ENCODE data around the gene ADIRF.
"Not testable (repeated sequence)": the region's sequence is repeated elsewhere in the genome, so short reads cannot be mapped to it uniquely, and the experiment has no call there.

Gene ADIRF

DNA sequence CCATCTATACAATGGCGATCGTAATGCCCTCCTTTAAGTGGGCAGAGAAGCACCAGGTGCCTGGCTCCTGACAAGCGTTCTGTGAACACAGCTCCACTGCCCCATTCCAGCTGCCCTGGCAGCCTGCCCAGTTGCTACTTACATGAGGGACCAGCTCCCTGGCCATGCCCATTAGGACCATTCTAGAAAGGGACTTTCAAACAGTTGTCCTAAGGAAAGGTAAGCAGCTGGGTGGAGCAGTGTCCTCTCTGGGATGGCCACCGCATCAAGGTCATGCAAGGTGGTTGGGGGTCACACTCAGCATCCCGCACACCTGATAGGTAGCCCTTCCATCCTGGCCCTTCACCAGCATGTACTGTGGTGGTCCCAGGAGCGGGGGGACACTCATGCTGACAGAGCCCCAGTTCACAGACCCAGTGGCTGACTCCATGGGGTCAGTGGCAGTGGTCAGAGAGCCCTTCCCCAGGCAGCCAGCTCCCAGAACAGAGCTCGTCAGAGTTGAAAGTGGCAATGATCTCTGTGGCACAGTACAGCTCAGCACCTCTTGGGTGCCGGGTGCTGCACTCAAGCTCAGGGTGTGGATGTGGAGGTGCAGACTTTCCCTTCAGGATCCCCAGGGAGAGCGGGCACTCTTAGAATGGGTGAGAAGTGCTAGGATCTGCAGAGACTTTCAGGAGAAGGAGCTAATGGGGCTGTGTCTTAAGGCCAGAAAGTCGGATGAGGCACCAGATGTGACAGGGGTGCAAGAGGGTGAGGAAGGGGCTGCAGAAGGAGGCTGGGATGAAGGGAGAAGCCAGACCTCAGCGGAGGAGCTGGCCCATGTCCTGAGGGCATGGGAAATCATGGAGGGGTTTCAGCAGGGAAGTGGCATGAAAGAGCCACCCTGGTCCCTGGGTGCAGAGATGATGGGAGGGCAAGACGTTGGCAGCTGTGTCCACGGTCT lies 21.8 kb upstream of the ADIRF start:
- DNase-seq, result no peak

DNA sequence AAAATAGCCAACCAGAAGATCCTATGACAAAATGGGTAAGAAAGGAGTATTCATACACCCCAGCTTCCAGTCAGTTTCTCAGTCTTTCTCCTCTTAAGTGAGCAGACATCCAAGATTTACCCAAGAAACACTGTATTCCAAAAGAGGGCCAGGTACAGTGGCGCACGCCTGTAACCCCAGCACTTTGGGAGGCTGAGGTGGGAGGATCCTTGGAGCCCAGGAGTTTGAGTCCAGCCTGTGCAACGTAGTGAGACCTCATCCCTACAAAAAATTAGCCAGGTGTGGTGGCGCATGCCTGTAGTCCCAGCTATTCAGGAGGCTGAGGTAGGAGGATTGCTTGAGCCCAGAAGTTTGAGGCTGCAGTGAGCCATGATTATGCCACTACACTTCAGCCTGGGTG lies 20.5 kb upstream of the ADIRF start:
- DNase-seq, result not testable (repeated sequence)

DNA sequence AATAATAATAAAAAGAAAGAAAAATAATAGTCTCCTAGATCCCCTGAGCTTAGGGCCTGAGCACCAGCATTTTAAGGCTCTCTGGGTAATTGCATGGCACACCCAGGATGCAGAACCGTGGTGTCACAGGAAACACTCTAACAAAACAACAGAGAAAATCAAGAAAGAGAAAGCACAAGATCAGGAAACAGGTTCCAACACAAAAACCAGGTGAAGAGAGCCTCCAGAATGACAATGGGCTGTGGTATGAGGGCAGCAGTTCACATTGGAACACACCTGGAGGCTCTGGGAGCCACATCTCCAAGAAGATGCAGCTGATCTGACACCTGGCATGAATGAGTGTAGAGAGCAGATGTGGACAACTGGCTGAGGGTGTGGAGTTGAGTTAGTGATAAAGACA lies 17.9 kb upstream of the ADIRF start:
- DNase-seq, result no peak

DNA sequence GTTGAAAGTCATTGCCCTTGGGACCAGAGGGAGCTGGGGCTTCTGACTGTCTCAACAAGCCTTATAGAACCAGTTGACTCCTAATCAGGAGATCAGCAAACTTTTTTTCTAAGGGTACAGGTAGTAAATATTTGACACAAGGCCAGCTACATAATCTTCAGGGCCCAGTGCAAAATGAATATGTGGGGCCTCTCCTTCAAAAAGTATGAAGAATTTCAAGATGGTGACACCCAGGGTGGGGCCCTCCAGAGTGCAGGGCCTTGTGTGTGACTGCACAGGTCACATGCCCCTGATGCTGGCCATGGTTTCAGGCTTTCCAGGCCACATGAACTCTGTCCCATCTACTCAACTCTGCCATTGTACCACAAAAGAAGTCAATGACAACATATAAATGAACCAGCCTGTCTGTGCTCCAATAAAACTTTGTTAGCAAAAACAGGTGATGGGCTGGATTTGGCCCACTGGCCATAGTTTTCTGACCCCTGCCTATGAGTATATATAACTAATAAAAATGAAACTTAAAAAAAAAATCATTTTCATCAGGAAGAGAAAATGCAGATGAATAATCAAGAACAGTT lies 17.0 kb upstream of the ADIRF start:
- no peak for DNase-seq

DNA sequence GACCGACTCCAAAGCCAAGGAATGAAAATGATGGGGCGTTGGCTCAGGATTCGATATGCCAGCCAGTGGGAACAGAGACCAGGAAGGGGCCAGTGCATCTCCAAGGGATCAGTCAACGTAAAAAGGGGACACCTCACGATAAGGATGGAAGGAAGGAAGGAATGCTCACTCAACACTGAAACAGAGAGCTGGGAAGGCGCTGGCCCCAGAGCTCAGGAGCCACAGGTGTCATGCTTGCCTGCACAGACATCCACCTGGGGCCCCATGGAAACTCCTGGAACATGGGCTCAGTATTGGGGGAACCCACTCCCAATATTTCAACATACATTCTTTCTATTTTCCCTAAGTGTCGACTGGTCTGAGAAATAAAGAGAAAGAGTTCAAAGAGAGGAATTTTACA lies 16.2 kb upstream of the ADIRF start:
- DNase-seq, result no peak

DNA sequence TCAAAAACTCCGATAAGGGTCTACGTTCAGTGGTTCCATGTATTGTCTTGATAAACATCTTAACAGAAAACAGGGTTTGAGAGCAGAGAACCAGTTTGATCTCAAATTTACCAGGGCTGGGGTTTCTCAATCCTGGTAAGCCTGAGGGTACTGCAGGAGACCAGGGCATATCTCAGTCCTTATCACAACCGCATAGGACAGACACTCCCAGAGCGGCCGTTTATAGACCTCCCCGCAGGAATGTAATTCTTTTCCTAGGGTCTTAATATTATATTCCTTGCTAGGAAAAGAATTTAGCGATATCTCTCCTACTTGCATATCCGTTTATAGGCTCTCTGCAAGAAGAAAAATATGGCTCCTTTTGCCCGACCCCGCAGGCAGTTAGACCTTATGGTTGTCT lies 15.6 kb upstream of the ADIRF start:
- DNase-seq, result not testable (repeated sequence)

DNA sequence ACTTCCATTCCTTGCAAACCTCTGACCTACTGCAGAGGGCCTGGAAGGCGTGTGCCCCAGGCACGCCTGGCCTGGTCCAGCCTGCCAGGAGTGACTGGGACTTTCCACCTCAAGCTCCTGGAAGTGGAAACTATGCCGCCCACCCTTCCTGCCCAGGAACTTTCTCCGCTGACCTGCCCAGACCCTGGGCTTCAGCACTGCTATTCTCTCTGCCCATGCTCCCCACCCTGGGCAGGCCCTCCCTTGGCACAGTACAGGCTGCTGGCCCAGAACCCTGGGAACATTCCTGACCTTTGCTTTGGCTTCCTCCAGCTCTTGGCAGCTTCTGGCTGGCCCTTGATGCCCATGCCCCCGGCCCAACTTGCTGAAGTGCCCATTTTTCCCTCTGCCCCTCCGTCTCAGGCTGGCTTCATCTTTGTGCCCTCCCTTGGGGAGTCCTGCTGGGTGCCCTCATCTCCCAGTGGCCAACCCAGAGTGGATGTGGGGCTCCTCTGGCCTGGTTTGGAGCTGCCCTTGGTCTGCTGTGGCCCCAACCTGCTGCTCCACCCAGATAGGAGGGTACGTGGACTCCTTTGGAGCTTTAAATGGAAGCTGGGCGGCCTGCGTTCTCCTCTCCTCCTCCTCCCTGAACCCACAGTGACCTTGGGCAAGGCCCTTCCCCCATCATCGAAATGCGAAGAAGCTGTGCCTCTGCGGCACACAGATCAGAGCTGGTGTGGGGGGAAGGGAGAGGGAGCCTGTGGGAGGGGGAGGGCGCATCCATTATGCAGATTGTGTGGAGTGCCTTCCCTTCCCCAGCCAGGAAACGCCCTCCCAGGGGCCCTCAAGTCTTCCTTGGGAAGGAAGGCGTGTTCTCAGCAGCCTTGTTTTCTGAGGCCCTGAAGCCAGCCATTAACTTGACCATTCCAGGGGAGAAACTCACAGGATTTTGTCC lies 14.3 kb upstream of the ADIRF start:
- DNase-seq, result no peak

DNA sequence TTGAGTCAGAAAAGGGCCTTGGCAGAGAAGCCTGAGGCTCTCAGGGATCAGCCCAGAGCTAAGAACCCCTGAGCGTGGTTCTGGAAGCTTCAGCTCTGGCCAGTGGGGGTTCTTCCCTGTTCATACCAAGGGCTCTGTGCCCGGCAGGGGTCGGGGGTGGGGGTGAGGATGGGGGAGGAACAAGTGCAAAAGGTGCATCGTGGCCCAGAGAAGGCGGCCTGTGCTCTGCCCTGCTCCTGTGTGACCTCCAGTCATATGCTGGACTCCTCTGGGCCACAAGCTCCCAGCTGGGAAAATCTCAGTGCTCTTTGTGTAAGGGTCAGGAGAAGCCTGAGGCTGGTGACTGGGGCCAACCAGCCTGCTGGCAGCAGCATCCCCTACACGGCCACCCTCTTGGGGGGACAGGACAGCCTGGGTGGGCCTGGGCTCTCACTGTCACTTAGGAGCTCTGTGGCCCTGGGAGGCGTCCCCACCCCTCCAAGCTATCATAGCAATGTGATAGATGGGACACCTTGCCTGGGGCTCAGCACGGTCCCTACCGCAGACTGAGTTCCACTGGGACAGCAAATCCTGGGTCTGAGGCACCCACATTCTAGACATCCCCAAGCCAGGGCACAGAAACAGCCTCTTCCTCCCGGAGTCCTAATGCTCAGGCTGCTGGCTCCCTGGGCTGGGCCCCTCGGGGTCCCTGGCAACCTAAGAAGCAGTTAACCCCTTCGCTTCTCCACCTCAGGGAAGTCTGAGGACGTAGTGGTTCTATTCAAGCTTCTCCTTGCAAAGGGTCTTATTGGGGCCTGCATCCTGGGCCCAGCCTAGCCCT lies 13.4 kb upstream of the ADIRF start:
- DNase-seq, result no peak

DNA sequence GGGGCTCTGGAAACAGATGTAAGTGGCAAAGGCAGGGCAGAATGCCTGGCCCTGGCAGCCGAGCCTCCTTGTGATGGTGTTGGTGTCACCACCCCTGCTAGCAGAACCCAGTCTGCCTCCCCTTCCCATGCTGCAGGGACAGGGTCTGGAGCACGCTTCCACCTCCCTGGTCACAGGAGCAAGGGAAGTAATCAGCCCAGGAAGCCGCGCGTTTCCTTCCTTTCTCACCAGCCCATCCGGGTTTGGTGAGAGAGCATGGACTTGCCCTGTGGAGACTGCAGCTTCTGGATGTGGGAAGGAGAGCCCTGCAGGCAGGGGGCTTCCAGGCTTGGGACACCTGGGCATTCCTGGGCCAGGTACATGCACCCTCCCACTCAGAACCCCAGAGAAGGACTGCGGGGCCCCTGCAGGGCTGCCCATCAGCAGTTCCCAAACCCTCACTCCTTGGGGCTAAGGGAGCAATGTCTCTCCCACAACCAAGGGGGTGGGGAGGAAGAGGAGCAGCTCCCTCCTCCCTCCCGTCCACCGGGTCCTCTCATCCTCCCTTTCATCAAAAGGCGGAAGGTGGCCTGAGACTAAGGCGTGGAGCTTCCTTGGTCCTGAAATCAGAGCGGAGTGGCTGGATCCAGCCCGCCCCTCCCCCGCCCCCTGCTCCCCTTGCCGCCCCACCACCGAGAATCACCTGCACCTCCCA lies 12.6 kb upstream of the ADIRF start:
- DNase-seq, result no peak

DNA sequence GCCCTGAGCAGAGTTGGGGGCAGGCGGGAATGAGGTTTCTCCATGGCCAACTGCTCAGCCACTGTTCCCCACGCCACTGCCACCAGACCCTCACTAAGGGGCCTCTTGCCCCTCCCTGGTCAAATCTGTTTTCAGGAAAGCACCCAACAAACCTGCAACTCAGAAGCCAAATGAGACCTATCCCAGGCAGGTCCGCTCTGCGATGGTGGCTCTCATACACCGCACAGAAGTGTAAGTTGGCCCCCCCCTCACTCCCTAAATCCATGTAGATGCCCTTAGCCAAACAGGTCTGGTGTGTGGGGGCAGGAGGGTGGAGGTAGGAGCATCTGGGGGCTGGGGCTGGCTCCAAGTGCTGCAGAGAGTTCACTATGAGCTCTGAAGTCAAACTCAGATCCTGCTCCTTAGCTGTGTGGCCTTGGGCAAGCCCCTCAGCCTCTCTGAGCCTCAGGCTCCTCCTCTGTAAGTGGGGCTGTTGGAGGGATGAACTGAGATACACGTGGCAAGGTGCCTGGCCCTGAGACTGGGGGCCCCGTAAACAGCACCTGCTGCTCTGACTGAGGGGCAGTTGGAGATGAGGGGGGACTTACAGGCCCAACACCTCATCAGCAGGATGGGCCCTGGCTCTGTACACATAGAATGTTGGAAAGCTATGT lies 12.0 kb upstream of the ADIRF start:
- no peak for DNase-seq

DNA sequence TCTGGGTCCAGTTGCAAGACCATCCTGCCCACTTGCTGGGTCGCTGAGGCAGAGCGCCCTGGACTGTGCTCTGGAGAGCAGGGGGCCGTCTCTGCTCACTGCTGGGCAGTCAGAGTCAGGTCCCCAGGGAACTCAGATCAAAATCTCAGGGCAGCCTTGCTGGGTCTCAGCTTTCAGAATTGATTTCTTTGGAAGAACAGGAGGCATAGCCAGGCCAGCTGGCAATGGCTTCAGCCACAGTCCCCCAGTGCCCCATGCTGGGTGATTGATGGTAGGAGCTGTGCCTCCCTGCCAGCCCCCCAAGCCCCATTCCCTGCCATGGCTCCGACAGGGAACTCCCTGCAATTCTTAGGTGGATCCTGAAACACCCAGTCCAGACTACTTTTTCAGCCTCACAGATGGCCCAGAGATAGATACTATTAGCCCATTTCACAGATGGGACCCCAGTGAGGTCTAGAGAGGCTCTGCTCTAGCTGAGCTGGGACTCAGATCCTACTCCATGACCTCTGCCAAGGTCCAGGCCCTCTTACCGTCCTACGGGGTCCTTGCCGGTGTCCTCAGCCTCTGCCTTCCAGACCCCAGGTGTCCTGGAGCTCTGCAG lies 11.3 kb upstream of the ADIRF start:
- DNase-seq, result no peak

DNA sequence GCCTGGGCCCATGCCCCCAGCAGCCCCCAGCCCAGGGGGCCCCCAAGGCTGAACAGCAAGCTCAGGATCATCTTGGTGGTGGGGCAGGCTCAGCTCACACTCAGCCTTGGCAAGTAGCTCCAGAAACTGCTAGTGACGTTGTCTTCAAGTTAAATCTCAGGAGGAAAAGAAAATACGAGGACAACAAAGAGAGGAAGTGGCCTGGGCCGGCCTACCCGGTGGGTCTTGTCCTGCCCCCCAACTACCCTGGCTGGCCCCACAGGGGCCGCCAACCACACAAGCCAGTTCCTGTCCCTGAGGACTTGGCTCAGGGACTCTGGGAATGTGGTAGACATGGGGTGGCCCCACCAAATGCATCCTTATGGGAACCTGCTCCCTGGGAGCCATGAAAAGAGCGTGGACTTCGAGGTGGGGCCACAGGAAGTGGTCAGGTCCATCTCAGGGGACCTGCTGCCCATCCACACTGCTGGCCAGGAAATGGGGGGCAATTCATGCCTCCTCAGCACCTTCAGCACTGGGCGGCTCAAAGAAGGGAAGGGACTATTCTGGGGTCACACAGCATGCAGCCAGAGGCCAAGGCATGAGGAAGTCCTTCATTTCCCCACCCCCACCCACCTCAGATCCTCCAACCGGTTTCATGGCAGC lies 10.7 kb upstream of the ADIRF start, which contains the start of gene MMRN2:
Gene MMRN2 (minus strand): TSS at position 145 of the 645 bp plus-strand sequence. CDS start 74 bp downstream, at position 71.
- no peak for DNase-seq

DNA sequence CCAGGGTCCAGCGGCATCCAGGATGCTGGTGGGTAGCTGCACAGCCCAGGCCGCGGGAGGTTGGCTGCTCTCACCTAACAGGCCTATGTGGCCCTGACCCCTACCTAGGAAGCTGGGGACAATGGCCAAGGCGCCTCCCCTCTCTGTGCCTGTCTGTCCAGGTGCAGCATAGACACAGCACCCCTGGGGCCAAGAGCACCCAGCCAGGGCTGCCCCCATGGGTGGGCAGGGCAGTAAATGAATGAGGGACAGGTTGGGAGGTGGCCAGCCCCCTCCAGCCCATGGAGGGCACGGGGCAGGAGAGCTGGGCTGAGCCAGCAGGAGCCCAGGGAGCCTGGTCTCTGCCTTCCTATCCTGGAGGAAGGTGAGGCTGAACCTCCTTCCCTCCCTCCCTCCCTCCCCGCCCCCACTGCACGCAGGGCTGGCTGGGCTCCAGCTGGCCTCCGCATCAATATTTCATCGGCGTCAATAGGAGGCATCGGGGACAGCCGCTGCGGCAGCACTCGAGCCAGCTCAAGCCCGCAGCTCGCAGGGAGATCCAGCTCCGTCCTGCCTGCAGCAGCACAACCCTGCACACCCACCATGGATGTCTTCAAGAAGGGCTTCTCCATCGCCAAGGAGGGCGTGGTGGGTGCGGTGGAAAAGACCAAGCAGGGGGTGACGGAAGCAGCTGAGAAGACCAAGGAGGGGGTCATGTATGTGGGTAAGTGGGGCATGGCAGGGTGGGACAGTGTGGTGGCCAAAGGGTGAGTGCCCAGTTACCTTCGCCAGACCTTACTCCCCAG lies 10.0 kb upstream of the ADIRF start, which contains the start of gene SNCG:
Gene SNCG (plus strand): TSS at position 484 of the 785 bp plus-strand sequence. CDS start 99 bp downstream, at position 583.
- DNase-seq, result no peak

DNA sequence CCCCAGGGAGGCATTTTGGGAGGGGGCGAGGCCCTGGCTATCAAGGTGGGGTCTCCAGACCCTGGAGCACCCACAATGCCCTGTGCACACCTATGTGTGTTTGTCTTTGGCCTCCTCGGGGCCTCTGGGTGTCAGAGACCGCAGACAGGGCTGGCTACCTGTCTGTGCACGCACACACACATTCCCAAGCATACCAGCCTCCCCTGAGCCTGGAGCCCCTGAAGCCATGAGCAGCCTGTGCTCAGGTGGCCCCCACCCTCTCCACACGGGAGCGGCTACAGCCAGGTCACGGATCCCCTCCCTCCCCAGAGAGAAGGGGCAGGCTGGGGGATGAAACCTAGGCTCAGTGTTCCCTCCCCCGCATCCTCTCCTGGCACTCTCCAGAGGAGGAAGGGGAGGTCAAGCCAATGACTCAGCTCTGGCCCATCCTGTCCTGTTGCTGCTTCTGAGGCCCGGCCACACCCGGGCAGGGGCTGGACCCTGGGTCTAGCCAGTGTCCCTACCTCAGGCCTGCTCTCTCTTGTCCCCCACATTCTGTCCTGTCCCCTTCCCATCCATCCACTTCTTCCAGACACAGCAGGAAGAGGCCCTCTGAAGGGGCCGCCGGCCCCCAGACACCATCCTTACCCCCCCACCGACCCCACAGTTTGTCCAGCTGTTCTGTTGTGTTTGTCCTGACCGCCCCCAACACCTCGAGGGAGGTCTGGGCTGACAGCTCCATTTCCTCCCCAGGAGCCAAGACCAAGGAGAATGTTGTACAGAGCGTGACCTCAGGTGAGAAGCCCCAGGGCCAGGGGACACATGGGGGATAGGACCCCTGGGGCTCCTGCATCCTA lies 9.2 kb upstream of the ADIRF start:
- DNase-seq, result no peak

DNA sequence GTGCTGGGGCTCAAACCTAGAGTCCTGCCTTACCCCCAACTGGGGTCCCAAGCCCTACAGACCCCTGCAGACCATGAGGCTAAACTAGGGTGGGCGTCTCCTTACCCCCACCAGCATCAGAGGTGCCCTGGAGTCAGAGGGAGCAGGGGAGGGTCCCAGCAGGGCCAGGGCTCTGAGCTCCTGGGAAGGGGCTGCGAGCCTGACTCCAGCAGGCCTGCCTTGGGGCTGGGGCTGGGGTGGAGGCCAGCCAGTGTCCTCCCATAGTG lies 8.6 kb upstream of the ADIRF start:
- no peak for DNase-seq

DNA sequence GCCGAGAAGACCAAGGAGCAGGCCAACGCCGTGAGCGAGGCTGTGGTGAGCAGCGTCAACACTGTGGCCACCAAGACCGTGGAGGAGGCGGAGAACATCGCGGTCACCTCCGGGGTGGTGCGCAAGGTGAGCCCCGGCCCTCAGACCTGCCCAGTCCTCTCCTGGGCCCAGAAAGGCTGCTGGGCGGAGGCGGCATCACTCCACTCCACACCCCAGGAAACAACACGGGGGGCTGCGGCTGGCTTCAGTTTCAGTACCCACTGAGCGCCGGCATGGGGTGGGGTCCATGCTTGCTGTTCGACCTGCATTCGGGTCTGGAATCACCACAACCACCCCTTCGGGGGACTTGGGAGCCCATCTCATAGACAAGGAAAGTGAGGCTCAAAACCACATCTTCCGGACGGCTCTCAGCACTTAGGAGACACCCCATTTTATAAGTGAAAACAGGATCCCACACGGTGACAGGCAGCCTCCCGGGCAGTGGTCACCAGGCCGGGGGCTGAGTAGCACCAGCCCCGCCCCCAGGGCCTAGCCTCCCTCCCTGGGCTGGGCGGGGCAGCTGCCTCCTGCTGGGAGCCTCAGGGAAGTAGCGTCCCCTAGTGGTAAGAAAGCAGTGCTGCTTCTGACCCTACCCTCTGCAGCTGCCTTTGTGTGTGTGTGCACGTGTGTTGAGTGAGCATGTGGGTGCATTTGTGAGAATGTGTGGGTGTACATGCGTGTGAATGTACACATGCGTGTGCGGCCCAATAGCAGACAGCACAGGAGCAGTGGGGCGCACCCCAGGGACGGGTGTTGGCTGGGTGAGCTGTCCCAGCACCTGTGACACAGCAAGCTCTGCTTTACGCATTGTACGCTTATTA lies 8.0 kb upstream of the ADIRF start:
- no peak for DNase-seq

DNA sequence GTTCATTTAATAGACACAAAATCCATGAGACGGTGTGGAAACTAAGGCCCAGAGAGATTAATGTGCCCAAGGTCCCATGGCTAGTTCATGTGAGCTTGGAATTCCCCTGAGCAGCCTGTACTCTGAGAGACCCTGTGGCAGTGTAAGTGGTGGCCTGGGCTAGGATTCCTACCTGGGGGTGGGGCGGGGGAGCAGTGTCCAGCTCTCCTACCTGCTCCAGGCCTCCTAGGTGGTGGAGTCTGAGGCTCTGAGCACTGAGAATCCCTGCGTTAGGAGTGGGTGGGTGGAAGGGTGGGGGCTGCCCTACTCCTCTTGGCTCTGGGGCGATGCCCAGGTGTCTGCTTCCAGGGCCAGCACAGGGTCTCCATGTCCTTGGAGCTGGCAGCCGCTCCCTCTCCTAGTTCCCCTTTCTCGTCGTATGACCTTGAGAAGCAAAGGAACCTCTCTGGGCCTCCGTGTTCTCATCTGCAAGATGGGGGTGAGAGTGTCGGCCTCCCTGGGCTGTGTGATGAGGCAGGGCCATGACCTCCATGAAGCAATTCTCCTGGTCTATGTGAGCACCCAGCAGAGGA lies 7.3 kb upstream of the ADIRF start:
- no peak for DNase-seq
